Measurements from ENCODE around the gene CLASRP.

Gene CLASRP

GRCh38 chr19:45063851-45064801 lies 25.3 kb downstream of the CLASRP start:
- no peak for FAIRE-seq

- FAIRE-seq: no peak
Measured at GRCh38 chr19:45066921-45067661, 28.2 kb downstream of the CLASRP start.

- FAIRE-seq: no peak
Measured at GRCh38 chr19:45068041-45068440, 29.2 kb downstream of the CLASRP start.

GRCh38 chr19:45069056-45069455 lies 30.2 kb downstream of the CLASRP start:
- no peak for FAIRE-seq

GRCh38 chr19:45070214-45070613 lies 31.4 kb downstream of the CLASRP start:
- FAIRE-seq: no peak

- FAIRE-seq: no peak
Measured at GRCh38 chr19:45070861-45071544, 32.2 kb downstream of the CLASRP start.

GRCh38 chr19:45071545-45071938 lies 32.7 kb downstream of the CLASRP start:
- no peak for FAIRE-seq

- no peak for FAIRE-seq
Measured at GRCh38 chr19:45071969-45072790, 33.3 kb downstream of the CLASRP start.

- FAIRE-seq: no peak
Measured at GRCh38 chr19:45074744-45075300, 36.0 kb downstream of the CLASRP start.

GRCh38 chr19:45075301-45076028 lies 36.6 kb downstream of the CLASRP start:
- no peak for FAIRE-seq

- no peak for FAIRE-seq
Measured at GRCh38 chr19:45076029-45076850, 37.4 kb downstream of the CLASRP start, which contains the start of gene ZNF296. ZNF296 (minus strand) TSS chr19:45076478; CDS start chr19:45076373, 105 bp downstream.

- FAIRE-seq: no peak
Measured at GRCh38 chr19:45076851-45077730, 38.2 kb downstream of the CLASRP start.

- no peak for FAIRE-seq
Measured at GRCh38 chr19:45078390-45079062, 39.7 kb downstream of the CLASRP start.

- no peak for FAIRE-seq
Measured at GRCh38 chr19:45079063-45079910, 40.4 kb downstream of the CLASRP start, which contains the start of gene GEMIN7. GEMIN7 (plus strand) TSS chr19:45079260; CDS start chr19:45090115, 10,855 bp downstream.

GRCh38 chr19:45079911-45080370 lies 41.1 kb downstream of the CLASRP start:
- FAIRE-seq: no peak

- no peak for FAIRE-seq
Measured at GRCh38 chr19:45082170-45082569, 43.3 kb downstream of the CLASRP start.

GRCh38 chr19:45086480-45086879 lies 47.6 kb downstream of the CLASRP start:
- FAIRE-seq: no peak
